GM12872 (cell line): Measurements from ENCODE around the gene CPTP.

Experiments used
- TF ChIP-seq, protein P1 (sequence below): IDR thresholded peaks from 3 replicates; pipeline ENCODE4 v1.5.1; 2011; ENCODE audit warnings: low read depth, mild to moderate bottlenecking, low read length, moderate library complexity; ENCODE audit not compliant: insufficient read depth

CPTP gene

DNA sequence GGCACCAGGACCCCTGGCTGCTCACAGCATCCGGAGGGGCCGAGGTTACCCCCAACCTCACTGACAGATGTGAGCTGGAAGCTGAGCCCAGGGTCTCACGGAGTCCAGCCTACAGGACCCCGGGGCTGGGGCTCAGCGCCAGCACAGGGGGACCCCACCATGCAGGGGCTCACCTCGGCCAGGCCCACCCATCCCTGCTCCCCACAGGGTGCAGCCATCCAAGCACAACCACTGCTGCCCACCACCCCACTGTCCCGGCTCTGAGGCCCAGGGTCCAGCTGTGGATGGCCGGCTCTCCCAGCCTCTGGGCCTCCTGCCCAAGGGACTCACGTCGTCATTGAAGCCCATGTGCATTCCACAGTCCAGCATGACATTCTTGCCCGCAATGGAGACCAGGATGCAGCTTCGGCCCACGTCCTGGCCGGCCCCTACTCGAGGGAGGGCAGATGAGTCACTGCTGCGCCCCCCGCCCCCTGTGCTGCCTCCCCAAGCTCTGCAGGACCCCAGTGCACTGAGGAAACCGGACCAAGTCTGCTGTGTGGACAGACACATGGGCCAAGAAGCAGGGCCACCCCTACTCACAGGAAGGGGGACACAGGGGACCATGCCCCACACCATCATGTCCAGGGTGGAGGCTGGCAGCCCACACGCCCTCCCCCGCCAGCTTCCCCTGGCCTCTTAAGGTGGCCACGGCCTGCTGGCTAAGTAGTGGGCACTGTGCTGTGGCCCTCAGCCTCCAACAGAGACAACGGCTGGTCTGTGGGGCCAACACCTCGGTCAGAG, 3.7 kb upstream of the CPTP start:
- TF ChIP-seq, protein P1, sequence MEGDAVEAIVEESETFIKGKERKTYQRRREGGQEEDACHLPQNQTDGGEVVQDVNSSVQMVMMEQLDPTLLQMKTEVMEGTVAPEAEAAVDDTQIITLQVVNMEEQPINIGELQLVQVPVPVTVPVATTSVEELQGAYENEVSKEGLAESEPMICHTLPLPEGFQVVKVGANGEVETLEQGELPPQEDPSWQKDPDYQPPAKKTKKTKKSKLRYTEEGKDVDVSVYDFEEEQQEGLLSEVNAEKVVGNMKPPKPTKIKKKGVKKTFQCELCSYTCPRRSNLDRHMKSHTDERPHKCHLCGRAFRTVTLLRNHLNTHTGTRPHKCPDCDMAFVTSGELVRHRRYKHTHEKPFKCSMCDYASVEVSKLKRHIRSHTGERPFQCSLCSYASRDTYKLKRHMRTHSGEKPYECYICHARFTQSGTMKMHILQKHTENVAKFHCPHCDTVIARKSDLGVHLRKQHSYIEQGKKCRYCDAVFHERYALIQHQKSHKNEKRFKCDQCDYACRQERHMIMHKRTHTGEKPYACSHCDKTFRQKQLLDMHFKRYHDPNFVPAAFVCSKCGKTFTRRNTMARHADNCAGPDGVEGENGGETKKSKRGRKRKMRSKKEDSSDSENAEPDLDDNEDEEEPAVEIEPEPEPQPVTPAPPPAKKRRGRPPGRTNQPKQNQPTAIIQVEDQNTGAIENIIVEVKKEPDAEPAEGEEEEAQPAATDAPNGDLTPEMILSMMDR = no peak

DNA sequence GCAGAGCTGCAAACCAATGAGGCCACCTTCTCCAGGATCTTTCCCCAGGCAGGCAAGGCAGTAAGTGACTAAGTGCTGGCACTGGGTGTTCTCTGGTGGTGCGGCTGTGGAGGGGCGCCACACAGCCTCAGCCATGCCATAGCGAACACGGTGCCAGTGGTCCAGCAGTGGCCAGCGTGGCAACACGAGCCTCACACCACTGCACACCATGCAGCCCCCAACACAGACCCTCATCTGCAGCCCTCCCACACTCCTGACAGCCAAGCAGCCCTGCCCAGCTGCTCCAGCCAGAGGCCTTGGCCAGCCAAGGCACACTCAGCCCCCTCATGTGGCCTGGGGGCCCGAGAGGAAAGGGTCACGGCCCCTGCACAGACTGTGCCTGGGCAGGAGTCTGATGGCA, 3.1 kb upstream of the CPTP start:
- TF ChIP-seq, protein P1 = no peak

DNA sequence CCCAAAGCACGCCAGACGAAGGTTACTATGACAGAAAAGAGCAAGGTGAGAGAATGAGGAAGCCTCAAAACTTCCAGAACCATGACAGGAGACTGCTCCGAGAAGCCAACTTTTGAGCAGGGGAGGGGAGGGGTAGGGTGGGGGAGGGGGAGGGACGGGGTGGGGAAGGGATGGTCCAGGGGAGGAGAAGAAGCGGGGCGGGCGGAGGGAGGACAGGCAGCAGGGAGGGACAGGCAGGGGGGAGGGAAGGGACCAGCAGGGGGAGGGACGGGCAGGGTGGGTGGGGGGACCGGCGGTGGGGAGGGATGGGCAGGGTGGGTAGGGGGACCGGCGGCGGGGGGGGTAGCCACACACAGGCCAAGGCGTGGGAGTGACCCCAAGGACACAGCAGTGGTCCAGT, 2.2 kb upstream of the CPTP start:
- TF ChIP-seq, protein P1 = no peak

DNA sequence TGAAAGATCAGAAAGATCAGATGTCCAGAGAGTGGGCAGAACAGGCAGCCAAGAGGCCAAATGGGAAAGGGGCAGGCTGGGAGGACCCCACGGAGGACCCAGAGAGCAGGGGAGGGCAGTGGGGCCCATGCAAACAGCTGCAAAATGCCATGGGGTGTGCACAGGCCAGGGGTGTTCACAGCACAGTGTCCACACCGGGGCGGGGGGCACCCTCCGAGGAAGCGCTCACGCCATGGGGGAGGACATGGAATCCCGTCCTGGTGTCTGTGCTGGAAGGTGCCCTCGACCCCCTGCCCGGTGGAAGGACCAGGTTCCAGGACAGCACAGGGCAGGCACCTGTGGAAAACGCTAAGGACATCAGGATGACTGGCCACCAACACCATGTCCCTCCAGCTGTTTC, 1.6 kb upstream of the CPTP start:
- TF ChIP-seq, protein P1 = no peak

DNA sequence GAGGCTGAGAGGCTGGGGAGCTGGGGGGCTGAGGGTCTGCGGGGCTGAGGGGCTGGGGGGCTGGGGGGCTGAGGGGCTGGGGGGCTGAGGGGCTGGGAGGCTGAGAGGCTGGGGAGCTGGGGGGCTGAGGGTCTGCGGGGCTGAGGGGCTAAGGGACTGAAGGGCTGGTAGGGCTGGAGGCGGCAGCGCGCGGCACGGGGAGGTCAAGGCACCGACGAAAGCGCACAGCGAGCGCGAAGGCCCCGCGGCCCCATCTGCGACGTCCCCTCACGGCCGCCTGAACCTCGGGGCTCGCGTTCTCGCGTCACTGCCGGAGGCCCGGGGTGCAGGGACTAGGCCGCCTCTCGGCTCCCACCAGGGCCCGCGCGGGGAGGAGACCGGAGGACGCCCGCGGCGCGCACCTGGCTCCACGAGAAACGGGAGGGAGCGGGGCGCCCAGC, 498 bp upstream of the CPTP start:
- TF ChIP-seq, protein P1 = no peak

DNA sequence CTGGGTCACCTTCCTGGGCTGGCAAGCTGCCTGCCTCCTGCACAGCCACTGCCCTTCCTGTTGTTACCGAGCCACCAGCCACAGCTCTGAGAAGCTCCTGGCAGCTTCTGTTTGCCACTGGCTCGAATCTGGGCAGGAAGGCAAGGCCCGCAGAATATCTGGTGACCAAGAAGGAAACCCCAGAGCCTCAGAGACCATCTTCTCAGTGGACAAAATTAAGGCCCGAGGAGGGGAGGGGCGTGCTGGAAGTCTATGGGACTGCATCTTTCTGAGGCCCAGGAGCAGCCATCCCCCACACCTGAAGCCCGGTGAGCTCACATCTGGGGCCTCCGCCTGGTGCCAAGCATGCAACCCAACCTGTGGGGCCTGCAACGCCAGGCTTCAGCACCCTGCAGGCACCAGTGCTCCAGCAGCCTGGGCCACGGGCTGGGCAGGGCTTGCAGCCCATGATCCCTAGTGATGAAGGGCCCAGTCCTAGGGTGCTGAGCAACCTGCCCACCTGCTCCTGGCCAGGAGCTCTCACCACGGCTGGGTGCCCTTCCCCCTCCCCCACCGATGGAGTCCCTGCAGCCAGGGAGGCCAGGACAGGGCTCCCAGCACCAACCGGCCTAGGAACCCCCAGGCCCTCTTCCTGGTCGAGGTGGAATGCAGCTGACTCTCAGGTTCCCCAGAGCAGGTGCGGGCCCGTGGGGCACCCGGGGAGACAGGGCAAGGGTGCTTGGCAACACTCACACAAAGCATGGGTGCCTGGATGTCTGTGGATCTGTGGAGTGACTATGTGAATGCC, 879 bp downstream of the CPTP start:
- TF ChIP-seq, protein P1 = no peak

DNA sequence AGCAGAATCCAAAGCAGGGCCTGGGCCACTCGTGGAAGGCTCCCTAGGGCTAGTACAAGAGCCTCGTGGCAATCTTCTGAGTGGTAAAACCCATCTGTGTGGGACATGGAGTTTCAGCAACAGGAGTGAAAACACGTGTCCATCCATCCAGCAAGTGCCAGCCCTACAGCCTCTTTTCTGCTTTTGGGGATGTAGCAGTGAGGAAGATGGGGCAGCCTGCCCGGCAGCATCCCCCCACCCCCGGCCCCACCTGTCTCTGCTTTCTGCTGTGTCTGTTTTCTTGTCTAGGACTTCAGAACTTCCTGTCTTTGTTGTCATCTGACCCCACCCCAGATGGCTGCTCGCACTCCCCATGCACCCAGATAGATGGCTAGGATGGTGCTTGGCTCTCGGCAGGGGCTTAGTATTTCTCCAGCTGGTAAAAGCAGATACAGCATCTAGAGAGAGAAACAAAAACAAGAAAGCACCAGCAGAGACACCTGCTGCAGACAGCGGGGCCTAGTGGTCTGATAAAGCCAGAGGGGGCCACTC, 1.5 kb downstream of the CPTP start:
- TF ChIP-seq, protein P1 = no peak
